ENCODE results near the gene BBOX1.

DNA sequence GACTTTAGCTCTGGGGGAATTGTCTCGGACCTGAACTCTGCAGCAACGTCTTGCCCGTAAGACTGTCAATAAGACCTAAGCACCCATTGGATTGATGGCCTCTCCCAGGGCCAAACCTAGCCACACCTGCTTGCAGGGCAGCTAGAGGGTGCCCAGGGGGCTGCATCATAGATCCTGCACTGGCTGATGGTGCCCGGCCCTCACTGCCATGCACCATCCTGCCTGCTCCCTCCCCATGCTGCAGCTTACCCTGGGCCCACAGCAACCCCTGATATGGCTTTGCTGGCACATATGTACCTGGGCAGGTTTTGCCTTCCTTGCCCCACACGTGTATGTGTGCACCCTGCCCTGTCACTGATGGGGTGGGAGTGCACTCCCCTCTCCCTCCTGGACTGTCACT, 8.9 kb upstream of the BBOX1 start:
- TF ChIP-seq, protein P1, sequence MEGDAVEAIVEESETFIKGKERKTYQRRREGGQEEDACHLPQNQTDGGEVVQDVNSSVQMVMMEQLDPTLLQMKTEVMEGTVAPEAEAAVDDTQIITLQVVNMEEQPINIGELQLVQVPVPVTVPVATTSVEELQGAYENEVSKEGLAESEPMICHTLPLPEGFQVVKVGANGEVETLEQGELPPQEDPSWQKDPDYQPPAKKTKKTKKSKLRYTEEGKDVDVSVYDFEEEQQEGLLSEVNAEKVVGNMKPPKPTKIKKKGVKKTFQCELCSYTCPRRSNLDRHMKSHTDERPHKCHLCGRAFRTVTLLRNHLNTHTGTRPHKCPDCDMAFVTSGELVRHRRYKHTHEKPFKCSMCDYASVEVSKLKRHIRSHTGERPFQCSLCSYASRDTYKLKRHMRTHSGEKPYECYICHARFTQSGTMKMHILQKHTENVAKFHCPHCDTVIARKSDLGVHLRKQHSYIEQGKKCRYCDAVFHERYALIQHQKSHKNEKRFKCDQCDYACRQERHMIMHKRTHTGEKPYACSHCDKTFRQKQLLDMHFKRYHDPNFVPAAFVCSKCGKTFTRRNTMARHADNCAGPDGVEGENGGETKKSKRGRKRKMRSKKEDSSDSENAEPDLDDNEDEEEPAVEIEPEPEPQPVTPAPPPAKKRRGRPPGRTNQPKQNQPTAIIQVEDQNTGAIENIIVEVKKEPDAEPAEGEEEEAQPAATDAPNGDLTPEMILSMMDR (conservative IDR thresholded peaks at IDR 0.05) = no peak
- TF ChIP-seq EZH2 (IDR thresholded peaks at IDR 0.05; ENCODE audit: low read depth) = no peak
